HUES48 (cell line): Measurements from ENCODE around the gene GSDMA.

Experiments used
- H3K27ac ChIP-seq: one replicate; pipeline ENCODE4 v1.7.0; 2013; ENCODE audit warnings: low read depth, low read length, inconsistent platforms
- H3K27me3 ChIP-seq: 2 replicates; pipeline ENCODE4 v1.6.1; 2013; ENCODE audit warnings: mild to moderate bottlenecking, low read length; ENCODE audit not compliant: control insufficient read depth, insufficient read depth
- H3K36me3 ChIP-seq: 2 replicates; pipeline ENCODE4 v1.6.1; 2013; ENCODE audit warnings: low read length; ENCODE audit not compliant: control insufficient read depth, insufficient read depth
- H3K4me1 ChIP-seq: 2 replicates; pipeline ENCODE4 v1.6.1; 2013; ENCODE audit warnings: mild to moderate bottlenecking, low read length; ENCODE audit not compliant: control insufficient read depth, insufficient read depth
- H3K4me3 ChIP-seq: 2 replicates; pipeline ENCODE4 v1.5.1; 2013; ENCODE audit warnings: mild to moderate bottlenecking, low read depth, low read length
- H3K9ac ChIP-seq: 2 replicates; pipeline ENCODE4 v1.6.1; 2013; ENCODE audit warnings: mild to moderate bottlenecking, low read depth, low read length, moderate library complexity
- H3K9me3 ChIP-seq: 2 replicates; pipeline ENCODE4 v1.6.1; 2013; ENCODE audit warnings: low read length; ENCODE audit not compliant: control insufficient read depth, insufficient read depth

Gene GSDMA

DNA sequence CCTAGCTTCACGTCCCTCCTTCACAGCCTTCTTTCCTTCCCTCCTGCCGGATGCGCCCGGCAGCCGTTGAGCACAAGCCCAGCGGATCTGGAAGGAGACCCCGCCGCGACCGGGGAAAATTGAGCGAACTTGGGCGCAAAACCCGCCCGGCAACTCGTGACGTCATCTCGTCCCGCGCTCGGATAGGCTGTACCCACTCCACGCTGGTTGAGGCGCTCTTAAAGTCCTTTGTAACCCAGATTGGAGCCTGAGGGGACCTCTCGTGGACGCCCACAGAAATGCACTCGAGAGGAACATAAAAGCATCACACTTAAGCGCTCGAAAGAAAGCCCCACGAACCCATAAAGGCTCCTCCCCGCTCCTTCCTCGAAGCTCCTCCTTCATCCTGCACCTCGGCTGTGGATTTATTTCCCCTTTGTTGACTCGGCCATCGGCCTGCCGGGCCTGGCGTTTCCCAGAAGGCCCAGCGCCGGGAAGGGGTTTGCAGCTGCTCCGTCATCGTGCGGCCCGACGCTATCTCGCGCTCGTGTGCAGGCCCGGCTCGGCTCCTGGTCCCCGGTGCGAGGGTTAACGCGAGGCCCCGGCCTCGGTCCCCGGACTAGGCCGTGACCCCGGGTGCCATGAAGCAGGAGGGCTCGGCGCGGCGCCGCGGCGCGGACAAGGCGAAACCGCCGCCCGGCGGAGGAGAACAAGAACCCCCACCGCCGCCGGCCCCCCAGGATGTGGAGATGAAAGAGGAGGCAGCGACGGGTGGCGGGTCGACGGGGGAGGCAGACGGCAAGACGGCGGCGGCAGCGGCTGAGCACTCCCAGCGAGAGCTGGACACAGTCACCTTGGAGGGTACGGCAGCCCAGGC, 17.8 kb downstream of the GSDMA start, which contains the start of gene PSMD3:
TSS of gene PSMD3 (plus strand) at position 457 of the 856 bp plus-strand sequence. CDS start at position 621, 164 bp downstream.
- Histone ChIP-seq H3K36me3 (peaks cover 19% of the 10 kb centered on the region), H3K4me3 (peak within 1 kb of the TSS; percentile 94), H3K4me1 (peaks cover 10% of the 10 kb centered on the region), H3K9me3 (no peaks in the 10 kb centered on the region), H3K9ac (peak within 1 kb of the TSS; percentile 89), H3K27ac (peak within 1 kb of the TSS; percentile 95), H3K27me3 (no peaks in the 10 kb centered on the region)

DNA sequence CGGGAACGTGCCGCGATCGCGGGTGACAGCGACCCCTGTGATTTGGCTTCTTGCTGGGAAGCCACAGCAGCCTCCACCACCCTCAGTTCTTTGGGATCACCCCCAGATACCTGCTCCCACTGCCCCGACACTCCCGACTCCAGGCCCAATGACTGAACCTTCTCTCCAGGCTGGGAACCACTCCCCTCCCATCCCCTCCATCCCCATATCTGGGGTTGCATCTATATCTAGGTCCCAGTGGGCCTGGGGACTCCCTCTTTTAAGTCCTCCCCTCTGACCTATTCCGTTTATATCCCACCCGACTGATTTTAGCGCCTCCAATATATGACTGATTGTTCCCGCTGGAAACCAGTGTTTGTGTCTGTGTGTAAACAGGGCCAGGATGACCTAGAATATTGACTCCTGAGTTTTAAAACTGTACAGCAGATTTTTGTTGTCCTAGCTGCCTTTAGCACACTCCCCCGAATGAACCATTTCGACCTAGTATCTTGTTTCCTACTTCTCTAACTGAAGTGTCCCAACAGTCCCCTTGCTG, 18.5 kb downstream of the GSDMA start:
- Histone ChIP-seq H3K9me3 (no peaks in the 10 kb centered on the region), H3K4me1 (peaks cover 10% of the 10 kb centered on the region), H3K27me3 (no peaks in the 10 kb centered on the region), H3K36me3 (peaks cover 26% of the 10 kb centered on the region), H3K9ac (peak overlapping the region; percentile 89), H3K27ac (peak overlapping the region; percentile 95), H3K4me3 (peak overlapping the region; percentile 94)

DNA sequence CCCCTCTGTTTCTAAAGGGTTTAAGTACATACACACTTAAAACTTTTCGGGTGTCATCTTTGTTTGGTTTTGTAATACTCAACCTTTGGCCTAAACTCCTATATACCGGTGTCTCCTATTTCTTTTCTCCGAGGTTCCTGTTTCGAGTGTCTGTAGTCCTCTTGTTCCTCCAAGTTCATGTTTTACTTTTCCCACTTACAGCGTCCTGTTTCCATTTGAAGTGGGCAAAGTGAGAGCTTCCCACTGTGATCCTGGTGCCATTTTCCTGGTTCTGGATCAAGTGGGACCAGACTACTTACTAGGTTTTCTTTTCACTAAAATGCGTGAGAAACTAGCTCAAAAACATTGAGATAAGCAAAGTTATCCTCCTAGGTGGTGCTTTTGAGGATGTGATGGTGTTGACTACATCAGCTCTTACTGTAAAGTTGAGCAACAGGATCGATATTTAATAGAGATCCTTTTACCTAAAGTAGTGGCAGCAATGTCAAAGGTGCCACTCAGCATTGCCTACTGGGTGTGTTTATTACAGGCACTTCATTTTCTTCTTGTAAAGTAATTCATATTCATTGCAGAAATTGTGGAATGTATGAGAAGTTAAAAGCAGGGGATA, 19.1 kb downstream of the GSDMA start:
- peak overlapping the region; percentile 94 for H3K4me3 ChIP-seq
- peaks cover 32% of the 10 kb centered on the region for H3K36me3 ChIP-seq
- H3K9ac ChIP-seq: peak overlapping the region; percentile 89; the same call in 1 of the 2 replicates
- H3K27ac ChIP-seq: no peak overlapping the region
- peaks cover 10% of the 10 kb centered on the region for H3K4me1 ChIP-seq
- H3K9me3 ChIP-seq: no peaks in the 10 kb centered on the region
- H3K27me3 ChIP-seq: no peaks in the 10 kb centered on the region

DNA sequence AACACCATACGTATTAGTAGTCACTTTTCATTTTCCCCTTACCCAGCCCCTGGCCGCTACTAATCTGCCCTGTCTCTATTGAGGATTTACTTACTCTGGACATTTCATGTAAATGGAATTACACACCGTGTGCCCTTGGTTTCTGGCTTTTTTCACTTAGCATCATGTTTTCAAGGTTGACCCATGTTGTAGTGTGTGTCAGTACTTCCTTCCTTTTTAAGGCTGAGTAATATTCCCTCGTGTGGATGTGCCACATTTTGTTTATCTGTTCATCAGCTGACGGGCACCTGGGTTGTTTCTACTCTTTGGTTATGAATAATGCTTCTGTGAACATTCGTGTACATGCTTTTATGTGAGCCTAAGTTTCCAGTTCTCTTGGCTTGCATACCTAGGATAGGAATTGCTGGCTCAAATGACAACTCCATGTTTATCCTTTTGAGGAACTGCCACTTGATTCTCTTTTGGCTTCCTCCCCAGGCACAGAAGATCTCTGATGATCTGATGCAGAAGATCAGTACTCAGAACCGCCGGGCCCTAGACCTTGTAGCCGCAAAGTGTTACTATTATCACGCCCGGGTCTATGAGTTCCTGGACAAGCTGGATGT, 25.5 kb downstream of the GSDMA start:
- Histone ChIP-seq H3K36me3 (peaks cover 96% of the 10 kb centered on the region), H3K9me3 (no peaks in the 10 kb centered on the region), H3K4me3 (no peak overlapping the region), H3K27me3 (no peaks in the 10 kb centered on the region), H3K9ac (no peak overlapping the region), H3K4me1 (no peaks in the 10 kb centered on the region), H3K27ac (no peak overlapping the region)

DNA sequence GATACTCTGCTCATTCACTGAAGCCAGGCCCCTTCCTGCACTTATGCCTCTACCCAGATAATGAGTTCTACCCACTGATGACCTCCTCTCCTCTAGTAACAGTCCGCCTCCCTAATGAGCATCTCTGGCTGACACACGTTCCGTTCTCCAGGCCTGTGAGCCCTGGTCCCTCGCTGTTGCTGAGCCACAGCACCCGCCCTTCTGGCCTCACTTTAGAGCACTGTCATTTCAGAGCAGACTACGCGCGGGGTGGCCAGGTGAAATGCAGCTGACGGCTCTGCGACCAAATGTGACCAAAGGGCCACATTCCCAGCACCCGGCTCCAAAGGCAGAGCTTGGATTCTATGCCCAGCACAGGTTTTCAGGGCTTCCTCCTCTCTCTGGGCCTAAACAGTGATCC, 31.6 kb downstream of the GSDMA start:
- no peaks in the 10 kb centered on the region for H3K4me1 ChIP-seq
- no peak overlapping the region for H3K27ac ChIP-seq
- H3K9me3 ChIP-seq: no peaks in the 10 kb centered on the region
- H3K9ac ChIP-seq: no peak overlapping the region
- peaks cover 77% of the 10 kb centered on the region for H3K36me3 ChIP-seq
- H3K4me3 ChIP-seq: no peak overlapping the region
- no peaks in the 10 kb centered on the region for H3K27me3 ChIP-seq

DNA sequence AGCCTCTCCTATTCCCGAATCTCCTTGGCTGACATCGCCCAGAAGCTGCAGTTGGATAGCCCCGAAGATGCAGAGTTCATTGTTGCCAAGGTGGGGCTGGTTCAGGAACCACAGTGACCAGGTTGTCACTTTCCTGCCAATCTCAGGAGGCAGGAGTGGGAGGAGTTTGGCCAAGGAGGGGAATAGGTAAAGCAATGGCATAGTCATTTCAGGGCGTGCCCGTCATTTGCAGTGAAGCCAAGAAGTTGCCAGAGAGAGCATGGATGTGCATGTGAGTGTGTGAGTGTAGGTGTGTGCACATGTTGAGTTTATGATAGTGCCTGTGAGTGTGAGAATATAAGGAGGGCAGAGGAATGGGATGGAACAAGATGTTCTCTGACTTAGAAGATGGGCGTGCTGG, 32.6 kb downstream of the GSDMA start:
- Histone ChIP-seq H3K36me3 (peaks cover 67% of the 10 kb centered on the region), H3K9me3 (no peaks in the 10 kb centered on the region), H3K4me1 (no peaks in the 10 kb centered on the region), H3K27ac (no peak overlapping the region), H3K4me3 (no peak overlapping the region), H3K27me3 (no peaks in the 10 kb centered on the region), H3K9ac (no peak overlapping the region)

DNA sequence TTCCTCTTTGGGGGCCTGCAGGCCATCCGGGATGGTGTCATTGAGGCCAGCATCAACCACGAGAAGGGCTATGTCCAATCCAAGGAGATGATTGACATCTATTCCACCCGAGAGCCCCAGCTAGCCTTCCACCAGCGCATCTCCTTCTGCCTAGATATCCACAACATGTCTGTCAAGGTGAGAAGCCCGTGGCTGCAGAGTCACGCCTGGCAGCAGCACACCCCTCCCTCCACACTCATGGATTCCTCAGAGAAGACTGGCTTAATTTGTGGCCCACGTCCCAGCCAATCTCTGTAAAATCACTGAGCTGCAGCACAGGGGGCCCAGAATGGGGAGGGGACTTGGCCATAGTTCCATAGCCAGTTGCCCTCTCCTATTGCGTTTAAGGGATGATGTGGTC, 33.4 kb downstream of the GSDMA start:
- Histone ChIP-seq H3K27me3 (no peaks in the 10 kb centered on the region), H3K9ac (no peak overlapping the region), H3K27ac (no peak overlapping the region), H3K4me1 (no peaks in the 10 kb centered on the region), H3K9me3 (no peaks in the 10 kb centered on the region), H3K4me3 (no peak overlapping the region), H3K36me3 (peaks cover 61% of the 10 kb centered on the region)

DNA sequence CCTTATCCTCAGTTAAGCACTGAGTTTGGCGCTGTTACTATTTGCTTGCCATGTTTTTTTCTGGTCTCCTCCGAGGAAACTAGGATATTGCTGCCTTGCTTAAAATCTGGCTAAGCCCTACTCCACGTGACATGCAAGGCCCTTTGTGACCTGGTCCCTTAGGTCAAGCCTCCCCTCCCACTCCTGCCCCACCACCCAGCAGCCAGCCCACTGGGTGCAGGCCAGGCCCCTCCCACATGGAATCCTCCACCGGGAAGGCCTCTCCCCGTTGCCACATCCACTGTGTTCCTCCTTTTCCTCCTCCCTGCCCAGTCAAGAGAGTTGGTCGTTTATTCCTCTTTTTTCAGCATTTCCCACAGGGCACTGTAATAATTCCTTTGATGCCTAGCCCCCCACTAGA, 34.0 kb downstream of the GSDMA start:
- H3K27me3 ChIP-seq: no peaks in the 10 kb centered on the region
- no peaks in the 10 kb centered on the region for H3K9me3 ChIP-seq
- no peak overlapping the region for H3K27ac ChIP-seq
- peaks cover 54% of the 10 kb centered on the region for H3K36me3 ChIP-seq
- H3K4me3 ChIP-seq: no peak overlapping the region
- no peak overlapping the region for H3K9ac ChIP-seq
- H3K4me1 ChIP-seq: no peaks in the 10 kb centered on the region

DNA sequence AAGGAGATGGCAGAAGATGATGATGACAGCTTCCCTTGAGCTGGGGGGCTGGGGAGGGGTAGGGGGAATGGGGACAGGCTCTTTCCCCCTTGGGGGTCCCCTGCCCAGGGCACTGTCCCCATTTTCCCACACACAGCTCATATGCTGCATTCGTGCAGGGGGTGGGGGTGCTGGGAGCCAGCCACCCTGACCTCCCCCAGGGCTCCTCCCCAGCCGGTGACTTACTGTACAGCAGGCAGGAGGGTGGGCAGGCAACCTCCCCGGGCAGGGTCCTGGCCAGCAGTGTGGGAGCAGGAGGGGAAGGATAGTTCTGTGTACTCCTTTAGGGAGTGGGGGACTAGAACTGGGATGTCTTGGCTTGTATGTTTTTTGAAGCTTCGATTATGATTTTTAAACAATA, 34.7 kb downstream of the GSDMA start:
- H3K36me3 ChIP-seq: peaks cover 47% of the 10 kb centered on the region

DNA sequence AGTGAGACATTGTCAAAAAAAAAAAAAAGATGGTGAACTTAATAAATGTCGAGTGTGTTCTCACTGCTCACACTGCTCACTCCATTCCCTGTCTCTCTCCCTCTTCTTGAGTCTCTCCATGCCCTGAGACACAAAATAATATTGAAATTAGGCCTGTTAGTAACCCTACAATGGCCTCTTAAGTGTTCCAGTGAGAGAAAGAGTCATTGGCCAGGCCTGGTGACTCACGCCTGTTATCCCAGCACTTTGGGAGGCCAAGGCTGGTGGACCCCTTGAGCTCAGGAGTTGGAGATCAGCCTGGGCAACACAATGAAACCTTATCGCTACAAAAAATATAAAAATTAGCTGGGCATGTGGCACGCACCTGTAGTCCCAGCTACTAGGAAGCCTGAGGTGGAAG, 36.3 kb downstream of the GSDMA start:
- Histone ChIP-seq H3K4me1 (no peaks in the 10 kb centered on the region), H3K36me3 (peaks cover 32% of the 10 kb centered on the region), H3K27ac (no peak overlapping the region), H3K9ac (no peak overlapping the region), H3K4me3 (no peak overlapping the region), H3K9me3 (no peaks in the 10 kb centered on the region), H3K27me3 (no peaks in the 10 kb centered on the region)

More for the DNA sequence above, 34.7 kb downstream of the GSDMA start:
- H3K9me3 ChIP-seq: no peaks in the 10 kb centered on the region
- H3K27me3 ChIP-seq: no peaks in the 10 kb centered on the region
- no peak overlapping the region for H3K9ac ChIP-seq
- H3K27ac ChIP-seq: no peak overlapping the region
- H3K4me1 ChIP-seq: no peaks in the 10 kb centered on the region
- H3K4me3 ChIP-seq: no peak overlapping the region

DNA sequence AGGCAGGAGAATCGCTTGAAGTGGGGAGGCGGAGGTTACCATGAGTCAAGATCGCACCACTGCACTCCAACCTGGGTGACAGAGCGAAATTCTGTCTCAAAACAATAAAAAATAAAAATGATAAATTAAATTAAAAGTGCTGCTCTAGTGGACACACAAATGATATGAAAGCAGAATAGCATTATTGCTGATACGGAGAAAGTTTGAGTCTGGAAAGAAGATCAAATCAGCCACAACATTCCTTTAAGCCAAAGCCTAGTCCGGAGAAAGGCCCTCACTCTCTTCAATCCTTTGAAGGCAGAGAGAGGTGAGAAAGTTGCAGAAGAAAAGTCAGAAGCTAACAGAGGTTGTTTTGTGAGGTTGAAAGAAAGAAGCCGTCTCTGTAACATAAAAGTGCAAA, 37.4 kb downstream of the GSDMA start:
- H3K36me3 ChIP-seq: peaks cover 21% of the 10 kb centered on the region
- H3K4me1 ChIP-seq: no peaks in the 10 kb centered on the region
- no peaks in the 10 kb centered on the region for H3K9me3 ChIP-seq
- no peaks in the 10 kb centered on the region for H3K27me3 ChIP-seq
- no peak overlapping the region for H3K27ac ChIP-seq
- no peak overlapping the region for H3K4me3 ChIP-seq
- H3K9ac ChIP-seq: no peak overlapping the region
